Hepatic stellate cell (primary cell): ENCODE results near the gene DBET.
"Not testable (repeated sequence)": the region's sequence is repeated elsewhere in the genome, so short reads cannot be mapped to it uniquely, and the experiment has no call there.

Experiments
- DNase-seq: peaks from one replicate; pipeline ENCODE4 v3.0.0; 2011; ENCODE audit warnings: low spot score

Gene DBET

DNA sequence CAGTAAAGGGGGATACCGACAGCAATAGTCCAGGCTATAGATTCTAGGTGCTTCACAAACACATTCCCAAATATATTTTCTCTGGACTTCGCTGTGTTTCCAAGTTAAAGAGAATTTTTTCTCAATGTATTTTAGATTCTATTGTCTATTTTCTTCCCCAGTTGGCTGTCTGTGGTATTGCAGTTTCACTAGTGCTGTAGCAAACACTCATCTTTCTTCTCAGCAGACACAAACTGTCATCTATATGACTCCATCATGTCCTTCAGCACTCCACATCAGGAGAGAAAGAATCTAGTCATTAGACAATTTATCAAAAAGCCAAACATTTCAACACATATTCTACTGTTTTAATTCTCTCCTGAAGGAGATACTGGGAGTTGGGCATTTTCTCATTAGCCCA is at the start of gene DBET:
Gene DBET, plus strand, starts transcription at position 161 of the 400 bp plus-strand sequence.
- DNase-seq: not testable (repeated sequence)

- DNase-seq: no peak
These were observed 49.3 kb upstream of the DBET start for GRCh38 chr4:190014771-190015537.

DNA sequence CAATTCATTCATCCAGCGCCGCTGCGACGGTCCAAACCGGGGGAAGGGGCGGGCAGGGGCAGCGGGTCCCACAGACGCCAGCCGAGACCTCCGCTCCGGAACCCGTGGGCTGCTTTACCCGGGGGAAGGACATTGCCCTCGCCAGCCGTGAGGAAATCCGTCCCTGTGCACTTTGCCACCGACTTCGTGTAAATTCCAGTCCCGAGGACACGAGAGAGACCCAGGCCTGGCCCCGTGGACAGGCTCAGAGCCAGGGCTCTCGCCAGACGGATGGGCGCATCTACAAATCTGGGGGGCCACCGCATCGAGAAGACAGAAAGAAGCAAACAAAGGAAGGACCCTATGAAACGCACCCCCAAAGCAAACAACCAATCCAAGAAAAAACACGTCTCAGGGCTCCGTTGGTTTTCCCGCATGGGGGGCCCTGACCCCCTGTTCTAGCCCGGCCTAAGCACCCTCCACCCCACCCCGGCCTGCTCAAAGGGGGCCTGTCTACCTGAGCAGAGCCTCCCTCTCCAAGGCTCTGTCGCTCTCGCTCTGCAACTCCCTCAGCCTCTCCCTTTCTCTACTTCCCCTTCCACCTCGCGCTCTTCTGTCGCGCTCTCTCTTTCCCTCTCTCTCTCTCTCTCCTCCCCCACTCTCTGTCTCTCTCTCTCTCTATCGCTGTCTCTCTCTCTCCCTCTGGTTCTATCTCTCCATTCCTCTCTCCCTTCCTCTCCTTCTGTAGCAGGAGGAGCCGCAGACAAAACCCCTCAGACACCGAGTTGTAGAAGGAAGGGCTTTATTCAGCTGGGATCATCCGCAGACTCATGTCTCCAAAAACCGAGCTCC is 48.5 kb upstream of the DBET start:
- DNase-seq: no peak

DNA sequence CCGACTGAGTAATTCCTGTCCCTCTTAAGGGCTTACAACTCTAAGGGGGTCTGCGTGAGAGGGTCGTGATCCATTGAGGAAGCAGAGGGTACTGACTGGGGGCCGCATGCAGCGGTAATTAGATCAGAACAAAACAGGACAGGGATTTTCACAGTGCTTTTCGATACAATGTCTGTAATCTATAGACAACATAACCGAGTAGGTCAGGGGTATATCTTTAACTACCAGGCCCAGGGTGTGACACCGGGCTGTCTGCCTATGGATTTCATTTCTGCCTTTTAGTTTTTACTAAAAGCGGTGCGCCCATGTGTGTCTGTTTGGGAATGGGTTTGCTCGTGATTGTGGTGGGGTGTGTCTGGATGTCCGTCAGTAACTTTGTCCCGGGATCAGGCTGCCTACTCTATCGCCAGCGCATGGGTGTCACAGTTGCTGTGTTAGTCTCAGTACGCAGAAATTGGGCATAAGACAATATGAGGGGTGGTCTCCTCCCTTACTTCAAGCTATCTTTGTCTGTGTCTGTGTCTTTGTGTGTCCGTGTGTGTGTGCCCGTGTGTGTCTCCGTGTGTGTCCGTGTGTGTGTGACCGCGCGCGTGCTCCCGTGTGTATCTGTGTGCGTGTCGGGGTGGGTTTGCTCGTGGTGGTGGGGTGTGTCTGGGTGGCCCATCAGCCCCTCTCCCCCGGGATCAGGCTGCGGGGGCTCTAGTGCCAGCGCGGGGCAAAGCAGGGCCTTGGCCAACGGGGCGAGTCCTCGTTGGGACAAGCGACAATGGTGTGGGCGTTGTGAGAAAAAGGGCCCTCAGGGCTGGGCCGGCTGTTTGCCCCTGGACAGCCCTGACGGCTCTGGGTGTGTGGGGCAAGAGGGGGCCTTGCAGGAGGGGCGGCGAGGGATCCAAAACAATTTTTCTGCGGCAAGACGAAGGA is 47.7 kb upstream of the DBET start:
- DNase-seq: no peak

- no peak for DNase-seq
These were observed 46.7 kb upstream of the DBET start for GRCh38 chr4:190017357-190018200.

- DNase-seq: no peak
These were observed 45.9 kb upstream of the DBET start for GRCh38 chr4:190018201-190018920.

DNA sequence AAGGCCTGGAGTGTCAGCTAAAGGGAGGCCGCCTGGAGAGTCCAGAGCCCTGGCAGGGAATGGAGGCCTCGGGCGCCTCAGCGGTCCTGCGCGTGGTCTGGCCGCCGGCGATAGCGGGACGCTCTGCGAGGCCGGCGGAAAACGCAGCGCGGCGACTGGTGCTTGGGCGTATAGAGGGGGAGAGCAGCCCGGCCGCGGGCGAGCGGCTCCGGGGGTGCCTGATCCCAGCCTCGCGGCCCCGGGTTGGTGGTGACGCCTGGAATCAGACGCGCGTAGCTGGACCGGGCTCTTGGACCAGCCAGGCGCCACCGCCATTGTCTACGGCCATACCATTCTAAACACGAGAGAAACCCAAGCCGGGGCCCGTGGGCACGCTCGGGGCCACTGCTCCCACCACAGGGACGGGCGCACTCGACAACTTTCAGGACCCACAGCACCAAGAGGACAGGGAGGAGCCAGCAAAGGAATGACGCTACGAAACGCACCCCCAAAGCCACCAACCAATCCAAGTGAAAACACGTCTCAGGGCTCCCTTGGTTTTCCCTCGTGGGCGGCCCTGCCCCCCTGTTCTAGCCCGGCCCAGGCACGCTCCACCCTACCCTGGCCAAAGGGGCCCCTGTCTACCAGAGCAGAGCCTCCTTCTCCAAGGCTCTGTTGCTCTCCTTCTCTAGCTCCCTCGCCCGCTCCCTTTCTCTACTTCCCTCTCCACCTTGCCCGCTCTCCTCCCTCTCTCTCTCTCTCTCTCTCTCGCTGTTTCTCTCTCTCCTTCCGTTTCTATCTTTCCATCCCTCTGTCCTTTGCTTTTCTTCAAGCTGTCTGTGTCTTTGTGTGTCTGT is 45.1 kb upstream of the DBET start:
- no peak for DNase-seq

- not testable (repeated sequence) for DNase-seq
These were observed 44.3 kb upstream of the DBET start for GRCh38 chr4:190019859-190020463.

DNA sequence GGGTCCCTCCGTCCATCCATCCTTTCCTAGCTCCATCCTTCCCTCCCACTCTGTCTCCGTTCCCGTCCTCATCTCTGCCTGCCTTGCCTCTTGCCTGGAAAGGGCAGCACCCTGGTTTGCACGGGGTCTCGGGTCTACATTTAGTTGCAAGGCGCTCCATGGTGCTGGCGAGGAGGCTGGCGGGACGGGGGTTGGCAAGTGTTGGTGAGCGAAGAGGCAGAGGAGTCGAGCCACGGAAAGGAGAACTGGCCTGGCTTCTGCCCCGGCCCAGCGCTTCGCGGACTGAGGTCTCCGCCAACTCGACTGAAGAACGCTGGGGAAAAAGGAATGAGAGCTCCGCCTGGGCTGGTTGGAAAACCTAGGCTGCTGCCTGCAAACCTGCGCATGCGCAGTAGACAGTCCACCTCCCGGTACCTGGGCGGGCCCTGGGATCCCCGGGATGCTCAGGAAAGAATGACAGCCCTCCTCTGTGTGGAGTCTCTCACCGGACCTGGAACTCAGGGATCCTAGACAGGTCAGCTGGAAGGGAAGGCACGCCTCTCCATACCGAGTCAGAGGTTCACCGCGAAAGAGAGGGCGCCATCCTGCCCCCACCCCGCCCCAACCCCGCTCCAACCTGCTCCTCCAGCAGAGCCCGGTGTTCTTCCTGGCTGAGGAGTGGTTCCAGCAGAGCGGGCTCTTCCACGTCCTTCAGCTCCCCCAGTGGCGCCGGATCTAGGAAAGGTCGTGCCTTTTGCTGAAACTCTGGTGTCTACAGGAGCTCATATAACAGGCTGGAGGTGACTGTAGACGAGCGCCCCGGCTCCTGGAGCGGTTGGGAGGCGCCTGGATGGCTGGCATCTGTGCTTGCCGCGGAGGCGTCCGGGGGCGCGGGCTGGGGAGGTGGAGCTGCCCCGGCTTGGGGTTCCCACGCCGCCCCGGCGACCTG is 43.2 kb upstream of the DBET start:
- DNase-seq: peak; percentile 65

DNA sequence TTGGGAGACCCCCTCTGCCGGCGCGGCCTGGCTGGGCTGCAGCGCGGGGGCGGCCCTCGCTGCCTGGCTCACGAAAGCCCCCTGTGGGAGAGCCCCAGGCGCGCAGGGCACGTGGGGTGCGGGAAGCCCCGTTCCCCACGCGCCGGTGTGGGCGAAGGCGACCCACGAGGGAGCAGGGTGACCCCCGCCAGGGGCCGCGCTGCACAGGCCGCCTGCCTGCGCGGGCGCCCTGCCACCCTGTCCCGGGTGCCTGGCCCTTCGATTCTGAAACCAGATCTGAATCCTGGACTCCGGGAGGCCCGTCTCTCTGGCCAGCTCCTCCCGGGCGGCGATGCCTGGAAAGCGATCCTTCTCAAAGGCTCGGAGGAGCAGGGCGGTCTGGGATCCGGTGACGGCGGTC is 42.3 kb upstream of the DBET start:
- DNase-seq: not testable (repeated sequence)

DNA sequence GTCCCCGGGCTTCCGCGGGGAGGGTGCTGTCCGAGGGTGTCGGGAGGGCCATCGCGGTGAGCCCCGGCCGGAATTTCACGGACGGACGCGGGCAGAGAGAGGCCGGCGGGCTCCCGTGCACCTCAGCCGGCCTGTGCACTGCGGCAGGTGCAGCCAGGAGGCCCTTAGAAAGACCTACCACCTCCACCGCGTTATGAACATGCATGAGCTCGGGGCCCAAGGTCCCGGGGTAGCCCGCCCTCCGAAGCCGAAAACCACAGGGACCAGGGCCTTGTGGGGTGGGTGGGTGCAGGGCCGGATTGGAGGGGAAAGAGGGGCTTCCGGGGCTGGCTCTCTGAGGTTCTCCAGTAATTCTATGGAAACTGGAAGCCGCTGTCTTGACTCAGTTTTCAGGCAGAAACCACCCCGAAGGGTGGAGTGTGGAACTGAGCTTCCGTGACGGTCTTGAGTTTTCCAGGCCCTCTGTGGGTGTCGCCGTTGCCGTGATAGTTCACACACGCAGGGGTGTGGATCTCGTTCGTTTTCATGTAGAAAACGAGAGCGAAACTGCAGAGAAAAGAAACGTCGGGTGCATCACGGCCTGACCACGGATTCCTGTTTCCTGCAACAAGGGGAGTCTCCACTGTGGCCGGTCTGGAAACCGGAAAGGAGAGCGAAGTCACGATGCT is 41.6 kb upstream of the DBET start:
- DNase-seq: not testable (repeated sequence)

DNA sequence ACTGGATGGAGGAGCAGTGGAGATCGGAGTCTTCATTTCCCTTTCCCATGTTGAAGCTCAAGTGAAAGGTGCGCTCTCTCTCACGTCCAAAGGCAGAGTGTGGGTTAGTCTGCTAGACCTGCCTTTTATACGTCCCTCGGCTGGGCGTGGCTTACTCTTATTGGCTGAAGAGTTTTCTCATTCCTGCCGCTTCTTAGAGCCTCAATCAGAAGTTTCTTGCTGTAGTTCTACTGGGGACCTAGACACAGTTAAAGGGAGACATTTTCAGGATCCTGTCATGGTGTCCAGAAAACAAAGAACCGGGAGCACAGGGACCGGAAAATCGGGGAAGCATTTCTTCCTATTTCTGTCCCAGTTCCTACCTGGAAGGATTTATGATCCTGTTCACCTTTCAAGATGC is 37.1 kb upstream of the DBET start, which contains the start of gene FRG2:
Gene FRG2, minus strand, starts transcription at position 101 of the 400 bp plus-strand sequence. Its CDS starts 52 bp downstream, at position 49.
- DNase-seq: not testable (repeated sequence)

GRCh38 chr4:190031264-190031663 is 33.0 kb upstream of the DBET start:
- not testable (repeated sequence) for DNase-seq

GRCh38 chr4:190037704-190038388 is 26.5 kb upstream of the DBET start:
- DNase-seq: not testable (repeated sequence)

- DNase-seq: not testable (repeated sequence)
These were observed 23.4 kb upstream of the DBET start for GRCh38 chr4:190040873-190041272.

DNA sequence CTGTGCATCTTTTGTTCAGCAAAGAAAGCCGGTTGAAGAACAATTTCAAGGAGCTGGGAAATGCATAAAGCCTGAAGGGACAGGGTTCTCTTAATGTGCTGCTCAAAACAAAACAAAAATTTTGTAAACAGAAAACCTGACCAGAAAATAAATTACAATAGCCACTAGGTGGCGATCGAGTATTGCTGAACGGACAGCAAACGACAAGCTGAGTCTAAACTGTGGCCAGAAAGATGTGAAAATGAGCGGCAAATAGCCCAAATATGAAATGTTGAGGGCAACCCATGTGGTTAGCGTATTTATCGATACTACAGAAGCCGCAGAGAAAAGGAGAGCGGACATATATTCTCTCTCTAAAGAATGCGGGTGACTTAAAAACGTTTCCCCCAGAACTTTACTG is 16.7 kb upstream of the DBET start:
- DNase-seq: not testable (repeated sequence)
